HG02973 (cell line): ENCODE results near the gene PGLYRP3.

ENCODE experiments used
- ATAC-seq: cut with Tn5 transposase; IDR thresholded peaks from one replicate; pipeline ENCODE4 v1.9.1; 2021; ENCODE audit warnings: moderate library complexity; ENCODE audit not compliant: unreplicated experiment

The PGLYRP3 gene

GRCh38 chr1:153312570-153313186 is at the start of gene PGLYRP3:
TSS of gene PGLYRP3 (minus strand) at chr1:153312952. CDS start at chr1:153310665, 2,287 bp downstream.
- ATAC-seq, result no peak

GRCh38 chr1:153362187-153362775 is 49.5 kb upstream of the PGLYRP3 start:
- no peak for ATAC-seq

GRCh38 chr1:153361480-153362109 is 48.8 kb upstream of the PGLYRP3 start:
- no peak for ATAC-seq

GRCh38 chr1:153360592-153361479 is 48.1 kb upstream of the PGLYRP3 start:
- ATAC-seq, result no peak

- ATAC-seq, result no peak
Observed at GRCh38 chr1:153360190-153360589, 47.4 kb upstream of the PGLYRP3 start.

GRCh38 chr1:153359241-153359640 is 46.5 kb upstream of the PGLYRP3 start:
- ATAC-seq, result no peak

- no peak for ATAC-seq
Observed at GRCh38 chr1:153358691-153358975, 45.9 kb upstream of the PGLYRP3 start.

- no peak for ATAC-seq
Observed at GRCh38 chr1:153357853-153358690, 45.3 kb upstream of the PGLYRP3 start, which contains the start of gene S100A9. TSS of gene S100A9 (plus strand) at chr1:153357854. CDS start at chr1:153358284, 430 bp downstream.

- ATAC-seq, result no peak
Observed at GRCh38 chr1:153357076-153357852, 44.5 kb upstream of the PGLYRP3 start.

- no peak for ATAC-seq
Observed at GRCh38 chr1:153356392-153357075, 43.8 kb upstream of the PGLYRP3 start.

GRCh38 chr1:153355445-153356071 is 42.8 kb upstream of the PGLYRP3 start:
- no peak for ATAC-seq

- no peak for ATAC-seq
Observed at GRCh38 chr1:153354515-153355193, 41.9 kb upstream of the PGLYRP3 start.

- ATAC-seq, result no peak
Observed at GRCh38 chr1:153353226-153353947, 40.6 kb upstream of the PGLYRP3 start.

- ATAC-seq, result no peak
Observed at GRCh38 chr1:153352523-153352922, 39.8 kb upstream of the PGLYRP3 start.

- ATAC-seq, result no peak
Observed at GRCh38 chr1:153350321-153350957, 37.7 kb upstream of the PGLYRP3 start.

- no peak for ATAC-seq
Observed at GRCh38 chr1:153349363-153350320, 36.9 kb upstream of the PGLYRP3 start.
